Muscle layer of colon (tissue), 2 donors: Measurements from ENCODE around the gene MESD.
"Not testable (repeated sequence)": the region's sequence is repeated elsewhere in the genome, so short reads cannot be mapped to it uniquely, and the experiment has no call there.

ENCODE experiments used
- H3K27ac ChIP-seq: one replicate; pipeline ENCODE4 v1.7.0; 2013; ENCODE audit warnings: low read depth, mild to moderate bottlenecking, low read length, moderate library complexity
- H3K27me3 ChIP-seq, 2 donors: one replicate each; pipeline ENCODE4 v1.7.0; 2013; ENCODE audit warnings: low read length in 2 of 2, mild to moderate bottlenecking in 2 of 2; ENCODE audit not compliant: insufficient read depth in 2 of 2, control insufficient read depth in 1 of 2
- H3K36me3 ChIP-seq: one replicate; pipeline ENCODE4 v1.7.0; 2013; ENCODE audit warnings: mild to moderate bottlenecking, low read length; ENCODE audit not compliant: insufficient read depth
- H3K4me1 ChIP-seq: one replicate; pipeline ENCODE4 v1.7.0; 2013; ENCODE audit warnings: mild to moderate bottlenecking, low read length; ENCODE audit not compliant: insufficient read depth
- H3K4me3 ChIP-seq, 2 donors: one replicate each; pipeline ENCODE4 v1.7.0; 2013; ENCODE audit warnings: low read length in 2 of 2, low read depth in 1 of 2, mild to moderate bottlenecking in 1 of 2, moderate library complexity in 1 of 2
- H3K9ac ChIP-seq: one replicate; pipeline ENCODE4 v1.7.0; 2013; ENCODE audit warnings: low read length
- H3K9me3 ChIP-seq: one replicate; pipeline ENCODE4 v1.7.0; 2013; ENCODE audit warnings: mild to moderate bottlenecking, low read length
- donor health status: abdominal sarcoma.
- donor health status: Adenocarcinoma of cecum.

The MESD gene

DNA sequence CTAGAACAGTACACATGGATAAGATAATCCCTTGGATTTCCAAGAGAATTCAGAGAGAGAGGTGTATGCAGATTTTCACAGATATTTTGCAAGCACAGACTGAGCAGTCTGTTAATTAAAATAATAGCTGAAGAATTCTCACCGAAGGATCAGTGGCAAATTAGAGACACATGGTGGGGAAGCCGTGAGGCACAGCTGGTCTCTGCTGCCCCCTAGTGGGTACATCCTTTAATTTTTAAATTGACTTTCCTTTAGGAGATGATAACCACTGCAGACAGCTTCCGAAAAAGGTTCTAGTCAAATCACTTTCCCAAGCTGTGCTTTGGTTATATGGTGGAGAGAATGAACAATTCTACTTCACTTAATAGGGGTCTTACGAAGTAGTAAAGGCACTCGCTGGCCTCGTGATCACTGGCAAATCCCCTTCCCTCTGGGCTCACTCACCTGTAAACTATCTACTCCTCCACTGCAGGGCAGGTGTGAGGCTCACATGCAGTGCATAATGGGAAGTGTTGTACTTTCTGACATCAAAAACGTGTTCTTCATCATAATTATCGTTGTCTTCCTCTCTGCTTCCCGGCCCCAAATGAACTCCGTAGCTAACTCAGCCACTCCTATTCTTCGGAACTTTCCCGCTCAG is 19.5 kb downstream of the MESD start:
- Histone ChIP-seq H3K4me1 (peaks cover 16% of the 10 kb centered on the region), H3K9ac (no peak overlapping the region), H3K36me3 (peaks cover 6% of the 10 kb centered on the region)

DNA sequence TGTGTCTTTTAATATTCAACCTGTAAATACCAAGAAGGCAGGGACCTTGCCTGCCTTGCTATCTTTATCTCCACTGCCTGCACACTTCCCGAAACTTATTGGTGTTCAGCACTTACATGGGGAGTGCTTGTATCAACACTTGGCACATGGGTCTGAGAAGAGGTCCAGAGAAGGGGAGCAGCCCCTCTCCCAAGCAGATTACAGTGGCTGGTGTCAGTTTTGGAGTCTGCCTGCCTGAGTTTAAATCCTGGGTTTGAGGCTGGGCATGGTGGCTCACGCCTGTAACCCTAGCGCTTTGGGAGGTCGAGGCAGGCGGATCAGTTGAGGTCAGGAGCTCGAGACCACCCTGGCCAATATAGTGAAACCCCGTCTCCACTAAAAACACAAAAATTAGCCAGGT is 20.3 kb downstream of the MESD start:
- peaks cover 16% of the 10 kb centered on the region for H3K4me1 ChIP-seq
- no peak overlapping the region for H3K9ac ChIP-seq
- H3K4me3 ChIP-seq: no peak overlapping the region
- no peak overlapping the region for H3K27ac ChIP-seq
- peaks cover 6% of the 10 kb centered on the region for H3K36me3 ChIP-seq
- H3K27me3 ChIP-seq: no peaks in the 10 kb centered on the region
- H3K9me3 ChIP-seq: no peaks in the 10 kb centered on the region

More for the DNA sequence above, 19.5 kb downstream of the MESD start:
- Histone ChIP-seq H3K9me3 (no peaks in the 10 kb centered on the region), H3K27ac (no peak overlapping the region), H3K4me3 (no peak overlapping the region), H3K27me3 (no peaks in the 10 kb centered on the region)

DNA sequence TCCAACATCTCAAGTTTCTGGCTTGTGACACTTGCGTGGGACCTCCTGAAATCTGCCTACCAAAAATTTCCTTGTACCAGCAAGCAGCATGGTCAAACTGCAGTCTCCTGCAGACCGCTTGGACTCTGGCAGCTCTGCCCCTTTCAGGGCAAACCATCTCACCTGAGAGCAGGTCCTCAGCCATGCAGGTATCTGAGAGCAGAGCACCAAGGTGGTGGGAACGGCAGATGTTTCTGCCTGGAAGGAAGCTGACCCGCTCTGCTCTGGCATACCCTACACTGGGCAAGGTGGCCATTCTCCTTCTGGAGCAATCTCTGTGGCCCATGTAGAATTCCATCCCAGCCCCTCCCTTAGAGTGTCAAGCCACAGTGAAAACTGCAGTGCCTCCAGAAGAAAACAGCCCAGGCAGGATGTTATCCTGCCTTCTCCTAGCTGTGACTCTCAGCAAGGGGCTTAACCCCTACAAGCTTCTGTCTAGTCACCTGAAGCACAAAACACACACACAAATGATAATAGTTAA is 21.6 kb downstream of the MESD start:
- no peak overlapping the region for H3K4me3 ChIP-seq
- H3K4me1 ChIP-seq: peaks cover 16% of the 10 kb centered on the region
- no peaks in the 10 kb centered on the region for H3K27me3 ChIP-seq
- H3K27ac ChIP-seq: no peak overlapping the region
- H3K9me3 ChIP-seq: no peaks in the 10 kb centered on the region
- no peak overlapping the region for H3K9ac ChIP-seq
- H3K36me3 ChIP-seq: peaks cover 6% of the 10 kb centered on the region

DNA sequence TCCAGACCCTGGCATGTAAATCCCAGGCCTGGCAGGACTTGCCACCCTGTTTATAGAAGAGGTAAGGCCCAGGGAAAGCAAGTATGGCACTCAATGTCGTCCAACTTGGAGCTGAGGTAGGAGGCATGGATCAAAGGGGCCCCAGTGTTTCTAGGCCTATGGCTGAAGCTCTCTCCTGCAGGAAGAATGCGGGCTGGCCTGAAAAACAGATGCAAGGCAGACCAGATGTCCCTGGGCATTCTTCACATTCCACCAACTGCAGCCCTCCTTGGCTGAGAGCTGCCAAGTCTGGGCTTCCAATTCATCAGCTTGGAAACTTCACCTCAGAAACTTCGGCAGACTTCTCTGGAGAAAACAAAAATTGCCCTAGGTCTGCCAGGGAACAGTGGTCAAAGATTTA is 22.2 kb downstream of the MESD start:
- no peak overlapping the region for H3K9ac ChIP-seq
- peaks cover 6% of the 10 kb centered on the region for H3K36me3 ChIP-seq
- H3K27me3 ChIP-seq: no peaks in the 10 kb centered on the region
- H3K27ac ChIP-seq: no peak overlapping the region
- no peaks in the 10 kb centered on the region for H3K9me3 ChIP-seq
- H3K4me3 ChIP-seq: no peak overlapping the region
- peaks cover 16% of the 10 kb centered on the region for H3K4me1 ChIP-seq

DNA sequence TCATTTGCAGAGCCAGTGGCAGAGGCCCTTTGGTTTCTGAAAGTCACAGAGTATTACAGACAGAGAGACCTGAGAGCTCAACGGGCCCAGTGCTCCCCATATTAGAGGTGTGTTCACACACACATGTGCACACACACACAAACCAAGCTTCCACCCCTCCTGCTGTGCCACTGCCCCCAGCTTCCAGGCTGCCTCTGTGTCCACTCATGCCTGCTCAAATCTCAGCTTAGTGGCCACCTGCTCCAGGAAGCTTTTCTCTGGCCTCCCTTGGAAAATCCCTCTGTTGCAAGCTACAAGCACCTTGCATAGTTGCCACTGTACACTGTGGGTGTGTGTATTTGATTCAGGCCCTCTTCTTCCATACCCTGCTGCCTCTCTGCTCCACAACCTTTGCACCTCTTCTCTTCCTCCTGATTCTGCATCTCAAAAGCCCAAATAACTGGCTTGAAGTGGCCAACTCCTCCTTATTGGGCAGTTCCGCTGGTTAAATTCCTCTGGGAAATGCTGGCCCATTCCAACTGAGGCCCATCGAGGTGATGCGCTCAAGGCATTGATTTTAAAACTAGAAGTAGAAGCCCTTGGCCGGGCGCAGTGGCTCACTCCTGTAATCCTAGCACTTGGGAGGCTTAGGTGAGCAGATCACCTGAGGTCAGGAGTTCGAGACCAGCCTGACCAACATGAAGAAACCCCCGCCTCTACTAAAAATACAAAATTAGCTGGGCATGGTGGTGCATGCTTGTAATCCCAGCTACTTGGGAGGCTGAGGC is 23.0 kb downstream of the MESD start:
- peaks cover 16% of the 10 kb centered on the region for H3K4me1 ChIP-seq
- no peak overlapping the region for H3K4me3 ChIP-seq
- H3K9me3 ChIP-seq: no peaks in the 10 kb centered on the region
- H3K9ac ChIP-seq: no peak overlapping the region
- H3K27me3 ChIP-seq: no peaks in the 10 kb centered on the region
- H3K27ac ChIP-seq: no peak overlapping the region
- H3K36me3 ChIP-seq: peaks cover 6% of the 10 kb centered on the region

DNA sequence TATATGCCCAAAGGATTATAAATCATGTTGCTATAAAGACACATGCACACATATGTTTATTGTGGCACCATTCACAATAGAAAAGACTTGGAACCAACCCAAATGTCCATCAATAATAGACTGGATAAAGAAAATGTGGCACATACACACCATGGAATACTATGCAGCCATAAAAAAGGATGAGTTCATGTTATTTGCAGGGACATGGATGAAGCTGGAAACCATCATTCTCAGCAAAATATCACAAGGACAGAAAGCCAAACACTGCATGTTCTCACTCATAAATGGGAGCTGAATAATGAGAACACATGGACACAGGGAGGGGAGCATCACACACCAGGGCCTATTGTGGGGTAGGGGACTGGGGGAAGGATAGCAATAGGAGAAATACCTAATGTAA is 24.2 kb downstream of the MESD start:
- not testable (repeated sequence) for H3K36me3 ChIP-seq, H3K27ac ChIP-seq
- H3K4me1 ChIP-seq: peaks cover 16% of the 10 kb centered on the region

DNA sequence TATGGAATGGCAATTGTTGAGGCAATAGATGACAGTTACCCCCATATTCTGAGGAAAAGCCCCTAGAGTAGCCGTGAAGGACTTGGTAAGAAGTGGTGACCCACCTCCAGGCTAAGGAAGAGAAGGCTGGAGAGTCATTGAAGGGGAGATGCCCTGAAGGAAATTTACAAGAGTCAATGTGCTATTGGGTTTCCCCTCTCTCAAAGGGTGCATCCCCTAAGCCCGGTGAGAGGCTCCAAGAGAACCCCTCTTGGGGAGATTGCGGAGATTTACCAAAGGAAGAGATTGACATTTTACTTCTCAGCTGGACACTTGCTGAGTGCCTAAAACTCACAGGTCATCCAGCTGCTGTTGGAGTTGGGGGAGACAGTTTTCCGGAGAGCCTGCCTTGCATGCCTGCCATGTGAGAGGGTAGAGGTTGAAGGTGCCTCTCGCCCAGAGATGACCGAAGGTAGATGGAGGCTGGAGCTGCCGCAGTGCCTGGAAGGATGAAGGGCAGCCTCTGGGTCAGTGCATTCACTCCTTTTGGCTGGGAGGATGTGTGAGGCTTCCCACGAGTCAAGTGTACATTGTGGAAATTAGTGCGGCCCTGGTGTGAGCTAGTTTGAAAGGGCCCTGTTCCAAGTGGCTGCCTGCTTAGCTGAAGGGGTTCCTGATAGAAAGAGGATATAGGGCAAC is 30.7 kb downstream of the MESD start:
- no peak overlapping the region for H3K9ac ChIP-seq
- no peaks in the 10 kb centered on the region for H3K4me1 ChIP-seq
- H3K27ac ChIP-seq: no peak overlapping the region
- H3K36me3 ChIP-seq: peaks cover 15% of the 10 kb centered on the region
- H3K9me3 ChIP-seq: no peaks in the 10 kb centered on the region
- H3K4me3 ChIP-seq: no peak overlapping the region
- H3K27me3 ChIP-seq: no peaks in the 10 kb centered on the region

More for the DNA sequence above, 24.2 kb downstream of the MESD start:
- H3K9me3 ChIP-seq, H3K27me3 ChIP-seq, H3K4me3 ChIP-seq, H3K9ac ChIP-seq: not testable (repeated sequence)

DNA sequence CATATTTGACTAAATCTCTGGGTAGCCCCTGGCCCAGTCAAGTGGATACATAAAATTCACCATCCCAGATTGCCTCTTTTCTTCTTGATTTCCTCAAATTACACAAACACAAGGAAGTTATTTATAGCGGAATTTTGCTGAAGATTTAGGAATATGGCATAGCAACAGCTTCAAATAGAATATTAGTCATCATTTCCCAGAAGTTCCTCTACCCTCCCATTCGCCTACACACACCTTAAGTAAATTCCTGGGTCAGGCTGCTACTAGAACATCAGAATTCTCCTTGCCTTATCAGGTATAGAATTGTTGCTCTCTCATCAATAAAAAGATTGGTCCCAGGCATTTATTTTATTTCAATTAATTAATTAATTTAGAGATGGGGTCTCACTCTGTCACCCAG is 31.6 kb downstream of the MESD start:
- Histone ChIP-seq H3K36me3 (peaks cover 15% of the 10 kb centered on the region), H3K9me3 (no peaks in the 10 kb centered on the region), H3K9ac (no peak overlapping the region), H3K27ac (no peak overlapping the region), H3K4me1 (no peaks in the 10 kb centered on the region), H3K27me3 (no peaks in the 10 kb centered on the region), H3K4me3 (no peak overlapping the region)

DNA sequence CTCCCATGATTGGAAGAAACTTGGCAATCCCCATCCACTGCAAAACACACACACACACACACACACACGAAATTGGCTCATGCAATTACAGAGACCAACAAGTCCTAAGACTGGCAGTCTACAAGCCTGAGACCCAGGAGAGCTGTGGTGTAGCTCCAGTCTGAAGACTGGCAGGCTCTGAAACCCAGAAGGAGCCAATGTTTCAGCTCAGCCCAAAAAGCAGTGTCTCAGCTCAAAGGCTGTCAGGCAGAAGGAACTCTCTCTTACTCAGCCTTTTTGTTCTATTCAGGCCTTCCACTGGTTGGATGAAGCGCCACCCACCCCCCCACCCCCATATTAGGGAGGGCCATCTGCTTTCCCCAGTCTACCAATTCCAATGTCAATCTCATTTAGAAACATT is 32.1 kb downstream of the MESD start:
- no peaks in the 10 kb centered on the region for H3K4me1 ChIP-seq
- H3K9ac ChIP-seq: no peak overlapping the region
- H3K27me3 ChIP-seq: no peaks in the 10 kb centered on the region
- no peak overlapping the region for H3K27ac ChIP-seq
- no peak overlapping the region for H3K4me3 ChIP-seq
- H3K36me3 ChIP-seq: peaks cover 15% of the 10 kb centered on the region
- no peaks in the 10 kb centered on the region for H3K9me3 ChIP-seq

DNA sequence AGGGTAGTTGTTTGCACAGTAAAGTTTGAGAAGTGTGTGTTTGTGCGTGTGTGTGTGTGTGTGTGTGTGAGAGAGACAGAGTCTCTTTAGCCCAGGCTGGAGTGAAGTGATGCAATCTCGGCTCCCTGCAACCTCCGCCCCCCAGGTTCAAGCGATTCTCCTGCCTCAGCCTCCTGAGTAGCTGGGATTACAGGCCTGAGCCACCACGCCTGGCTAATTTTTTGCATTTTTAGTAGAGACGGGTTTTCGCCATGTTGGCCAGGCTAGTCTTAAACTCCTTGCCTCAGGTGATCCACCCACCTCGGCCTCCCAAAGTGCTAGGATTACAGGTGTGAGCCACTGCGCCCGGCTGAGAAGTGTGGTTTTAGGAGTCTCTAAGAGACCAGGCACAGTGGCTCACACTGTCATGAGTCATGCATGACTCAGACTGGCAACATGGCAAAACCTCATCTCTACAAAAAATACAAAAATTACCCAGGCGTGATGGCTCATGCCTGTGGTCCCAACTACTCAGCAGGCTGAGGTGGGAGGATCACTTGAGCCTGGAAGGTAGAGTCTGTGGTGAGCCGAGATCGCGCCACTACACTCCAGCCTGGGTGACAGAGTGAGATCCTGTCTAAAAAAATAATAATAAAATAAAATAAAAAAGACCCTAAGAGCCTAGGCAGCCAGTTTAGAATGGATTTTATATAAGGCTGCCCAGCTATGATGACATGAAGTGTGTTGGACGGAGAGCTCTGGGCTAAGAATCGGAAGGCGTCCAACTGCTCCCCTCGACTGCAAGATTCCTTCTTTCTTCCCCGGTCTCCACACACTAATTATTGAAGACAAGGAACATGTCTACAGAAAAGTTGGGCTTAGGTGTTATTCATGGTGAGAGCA is 33.8 kb downstream of the MESD start:
- peaks cover 19% of the 10 kb centered on the region for H3K36me3 ChIP-seq
- H3K4me1 ChIP-seq, H3K27me3 ChIP-seq, H3K27ac ChIP-seq, H3K9me3 ChIP-seq, H3K4me3 ChIP-seq, H3K9ac ChIP-seq: not testable (repeated sequence)
